HG03558 (cell line): ENCODE measurements around the gene CASKIN2.
"Not testable (repeated sequence)": the region's sequence is repeated elsewhere in the genome, so short reads cannot be mapped to it uniquely, and the experiment has no call there.

Experiments
- ATAC-seq: cut with Tn5 transposase; IDR thresholded peaks from one replicate; pipeline ENCODE4 v1.9.1; 2021; ENCODE audit warnings: moderate number of reproducible peaks; ENCODE audit not compliant: unreplicated experiment; ENCODE audit errors: extremely low read depth

Gene CASKIN2

DNA sequence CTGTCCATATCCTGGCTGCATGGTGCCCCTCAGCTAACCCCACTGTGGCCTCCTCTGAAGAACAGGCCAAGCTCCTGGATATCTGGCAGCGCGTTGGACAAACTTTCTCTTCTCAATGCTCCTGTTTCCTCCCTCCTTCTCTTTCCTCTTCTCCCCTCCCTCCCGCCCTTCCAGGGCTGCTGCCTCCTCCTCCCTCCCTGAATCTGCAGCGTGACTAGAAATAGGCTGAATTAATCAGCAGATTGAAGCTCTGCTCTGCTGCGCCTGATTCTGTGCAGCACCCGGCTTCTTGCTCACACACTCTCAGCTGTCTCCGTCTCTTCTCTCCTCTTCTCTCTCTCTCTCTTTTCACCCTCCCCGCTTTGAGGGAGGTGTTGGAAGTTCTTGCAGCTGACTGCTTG is 39.1 kb downstream of the CASKIN2 start:
- no peak for ATAC-seq

DNA sequence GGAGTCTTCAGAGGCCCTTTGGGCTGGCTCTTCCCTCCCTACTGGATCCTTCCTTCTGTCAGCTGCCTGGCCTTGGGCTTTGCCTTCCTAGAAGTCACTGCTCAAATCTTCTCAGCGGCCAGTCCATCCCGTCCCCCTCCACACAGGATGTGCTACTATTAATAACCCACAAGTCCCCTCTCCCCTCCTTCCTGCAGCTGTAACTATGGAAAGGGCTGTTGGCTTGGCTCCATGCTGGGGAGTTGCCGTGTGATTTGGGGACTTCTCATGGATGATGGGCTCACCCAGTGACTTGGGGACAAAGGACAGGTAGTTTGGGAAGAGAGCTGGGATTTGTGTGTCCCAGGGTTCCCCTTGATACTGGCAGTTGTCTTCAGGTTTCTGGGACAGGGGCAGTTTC is 39.5 kb downstream of the CASKIN2 start:
- no peak for ATAC-seq

DNA sequence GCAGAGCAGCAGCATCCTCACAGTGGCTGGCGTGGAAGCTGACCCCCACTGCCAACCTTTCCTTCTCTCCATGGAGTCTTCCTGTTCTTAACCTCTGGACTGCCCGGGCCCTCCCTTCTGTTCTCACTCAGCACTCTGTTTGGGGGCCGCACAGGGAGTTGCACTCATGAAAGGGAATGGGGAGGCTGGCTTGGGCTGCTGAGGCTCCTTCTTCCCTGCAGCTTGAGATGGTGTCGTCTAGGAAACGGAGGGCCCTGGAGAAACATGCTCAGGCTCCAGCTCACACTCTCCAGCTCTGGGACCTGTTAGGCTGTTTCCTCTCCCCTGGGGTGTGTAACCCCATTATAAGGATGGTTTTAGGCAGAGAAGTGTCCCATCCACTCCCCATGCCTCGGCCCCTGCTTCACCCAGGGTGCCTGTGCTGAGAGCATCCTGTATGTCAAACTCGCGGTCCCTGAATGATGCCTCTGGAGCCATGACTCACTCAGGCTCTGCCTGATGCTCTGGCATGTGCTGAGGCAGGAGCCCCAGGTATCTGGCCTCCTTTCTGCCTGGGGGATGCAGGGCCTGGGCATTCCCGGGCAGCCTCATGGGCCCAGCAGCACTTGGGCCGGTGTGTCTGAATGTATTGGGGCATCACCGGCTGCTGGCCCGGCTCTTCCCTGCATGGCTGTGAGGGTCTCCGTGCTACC is 40.0 kb downstream of the CASKIN2 start:
- ATAC-seq, result no peak

DNA sequence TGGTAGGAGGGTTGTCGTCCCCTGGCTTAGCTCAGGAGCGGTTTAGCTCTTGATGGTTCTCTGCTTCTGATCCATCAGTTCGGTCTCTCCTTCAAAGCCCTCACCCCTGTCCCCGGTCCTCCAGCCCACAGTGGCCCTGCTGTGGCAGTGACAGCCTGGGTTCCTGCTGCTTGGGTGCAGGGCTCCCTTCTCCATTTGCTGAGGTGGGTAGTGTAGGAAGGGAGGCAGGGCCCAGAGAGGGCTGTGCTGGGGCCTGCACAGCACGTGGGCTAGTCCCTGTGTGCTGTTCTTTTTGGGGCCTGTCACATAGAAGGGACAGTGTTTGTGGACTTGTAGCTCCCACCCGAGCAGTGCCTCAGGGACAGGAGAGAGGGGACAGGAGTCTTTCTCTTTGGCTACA is 40.6 kb downstream of the CASKIN2 start:
- ATAC-seq, result no peak

DNA sequence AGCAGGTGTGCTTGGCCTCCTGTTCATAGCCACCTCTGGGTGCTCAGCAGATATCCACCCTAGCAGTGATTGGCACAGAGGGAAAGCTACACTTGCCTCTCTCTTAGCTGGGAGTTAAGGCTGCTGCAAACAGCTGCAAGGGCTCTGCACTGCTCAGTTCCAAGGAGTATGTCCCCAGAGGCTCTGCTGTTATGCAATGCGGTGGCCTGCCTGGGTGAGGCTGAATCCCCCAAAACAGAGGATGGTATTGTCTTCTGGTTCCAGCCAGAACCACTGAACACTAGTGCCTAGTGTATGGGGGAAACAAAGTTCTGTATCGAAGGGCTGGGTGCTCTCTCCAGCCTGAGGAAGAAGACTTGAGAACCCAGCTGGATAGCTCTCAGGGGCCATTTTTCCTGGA is 42.1 kb downstream of the CASKIN2 start:
- no peak for ATAC-seq

DNA sequence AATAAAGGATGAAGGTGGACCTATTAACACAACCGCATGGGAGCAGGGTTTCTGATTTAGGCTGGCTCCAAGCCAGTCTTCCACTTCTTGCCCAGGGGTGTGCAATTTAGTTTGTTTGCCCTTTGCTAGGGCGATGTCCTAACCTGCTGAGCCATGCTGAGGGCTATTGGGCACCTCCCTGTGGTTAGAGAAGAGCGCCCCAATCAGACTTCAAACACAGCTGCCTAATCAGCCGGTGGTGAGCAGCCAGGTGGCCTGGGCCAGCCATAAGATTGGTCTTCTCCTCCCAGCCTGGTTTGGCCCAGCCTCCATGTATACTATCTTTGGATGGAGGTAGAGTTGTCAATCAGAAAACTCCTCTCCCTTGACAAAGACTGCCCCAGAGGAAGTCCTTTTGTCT is 43.2 kb downstream of the CASKIN2 start:
- ATAC-seq, result no peak

DNA sequence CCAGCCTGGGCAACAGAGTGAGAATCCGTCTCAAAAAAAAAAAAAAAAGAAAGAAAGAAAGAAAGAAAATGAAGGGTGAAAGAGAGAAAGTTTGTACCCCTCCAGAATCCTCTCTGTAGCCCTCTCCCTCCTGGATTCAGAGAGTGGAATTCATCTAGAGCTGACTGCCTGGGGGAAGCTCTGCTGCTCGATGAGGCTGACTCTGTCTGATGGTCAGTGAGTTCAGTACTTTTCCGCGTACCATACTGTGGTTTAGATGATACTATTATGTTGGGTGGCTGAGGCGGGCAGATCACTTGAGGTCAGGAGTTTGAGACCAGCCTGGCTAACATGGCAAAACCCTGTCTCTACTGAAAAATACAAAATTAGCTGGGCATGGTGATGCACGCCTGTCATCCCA is 44.1 kb downstream of the CASKIN2 start:
- ATAC-seq, result no peak

DNA sequence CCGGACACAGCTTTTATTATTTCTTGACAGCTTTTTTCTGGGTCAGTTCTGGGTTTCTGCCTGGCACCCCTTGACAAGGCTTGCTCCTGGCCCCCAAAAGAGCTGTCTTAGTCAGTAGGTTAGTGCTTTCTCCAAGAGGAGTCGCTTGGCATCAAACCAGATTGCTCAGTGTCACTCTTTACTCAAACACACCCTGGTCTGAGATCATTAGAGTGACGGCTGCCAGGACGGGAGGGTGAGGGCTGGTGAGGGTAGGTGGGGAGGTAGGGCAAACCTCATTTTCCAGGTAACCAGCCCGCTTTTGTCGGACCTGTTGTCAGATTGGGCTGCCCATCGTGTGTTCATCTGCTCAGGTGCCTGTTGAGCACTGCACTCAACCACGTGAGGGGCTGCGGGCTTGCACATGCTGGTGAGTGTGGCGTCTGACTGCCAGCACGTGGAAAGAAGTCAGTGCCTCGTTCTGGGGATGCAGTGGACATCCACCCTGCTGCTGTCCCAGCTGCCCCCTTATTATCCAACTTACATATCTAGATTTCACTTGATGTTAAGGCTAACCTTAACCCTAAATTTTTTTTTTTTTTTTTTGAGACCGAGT is 46.5 kb downstream of the CASKIN2 start:
- ATAC-seq, result no peak

DNA sequence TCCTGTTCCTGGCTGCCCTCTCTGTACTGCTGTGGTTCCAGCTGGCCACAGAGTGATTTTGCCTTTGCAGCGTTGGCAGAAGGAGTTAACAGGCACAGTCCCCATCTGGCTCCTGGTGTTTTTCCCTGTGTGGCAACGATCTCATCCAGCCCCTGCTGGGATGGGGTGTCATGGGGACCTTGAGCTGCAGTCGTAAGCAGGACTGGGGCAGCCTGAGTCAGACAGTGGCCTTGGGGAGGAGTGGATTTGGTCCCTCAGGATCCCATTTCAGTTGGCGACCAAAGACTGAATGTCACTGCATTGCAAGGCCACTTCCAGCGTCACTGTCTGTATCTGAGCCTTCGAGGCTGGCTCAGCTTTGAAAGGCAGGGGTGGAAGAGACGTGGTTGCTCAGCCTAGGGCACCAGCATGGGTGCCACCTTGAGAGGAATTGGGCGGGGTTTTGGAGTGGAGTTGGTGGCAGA is 47.0 kb downstream of the CASKIN2 start:
- ATAC-seq, result no peak

DNA sequence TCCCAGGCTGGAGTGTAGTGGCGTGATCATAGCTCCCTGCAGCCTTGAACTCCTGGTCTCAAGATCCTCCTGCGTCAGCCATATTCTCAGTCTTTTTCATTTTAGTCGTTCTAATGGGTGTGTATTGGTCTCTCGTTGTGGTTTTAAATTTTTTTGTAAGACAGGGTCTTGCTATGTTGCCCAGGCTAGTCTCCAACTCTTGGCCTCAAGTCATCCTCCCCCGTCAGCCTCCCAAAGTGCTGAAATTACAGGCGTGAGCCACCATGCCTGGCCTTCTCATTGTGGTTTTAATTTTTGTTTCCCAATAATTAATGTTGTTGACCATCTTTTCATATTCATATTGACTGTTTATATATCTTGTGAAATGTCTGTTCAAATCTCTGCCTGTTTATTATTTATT is 50.3 kb downstream of the CASKIN2 start:
- no peak for ATAC-seq

DNA sequence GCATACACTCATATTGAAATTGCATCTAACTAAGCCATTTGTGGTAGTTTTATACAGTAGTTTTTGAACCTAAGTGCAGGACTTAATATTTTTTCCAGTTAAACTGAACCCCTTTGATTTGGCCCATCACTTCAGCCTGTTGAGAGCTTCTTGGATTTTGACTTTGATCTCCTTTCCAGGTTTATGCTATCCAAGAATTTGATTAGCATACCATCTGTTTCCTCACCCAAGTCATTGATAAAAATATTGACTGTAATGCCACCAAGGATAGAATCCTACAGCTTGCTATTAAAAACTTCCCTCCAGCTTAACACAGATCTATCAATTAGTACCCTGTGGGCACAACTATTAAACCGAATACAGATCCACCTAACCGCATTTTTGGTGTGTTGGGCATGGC is 51.7 kb downstream of the CASKIN2 start:
- ATAC-seq, result no peak

DNA sequence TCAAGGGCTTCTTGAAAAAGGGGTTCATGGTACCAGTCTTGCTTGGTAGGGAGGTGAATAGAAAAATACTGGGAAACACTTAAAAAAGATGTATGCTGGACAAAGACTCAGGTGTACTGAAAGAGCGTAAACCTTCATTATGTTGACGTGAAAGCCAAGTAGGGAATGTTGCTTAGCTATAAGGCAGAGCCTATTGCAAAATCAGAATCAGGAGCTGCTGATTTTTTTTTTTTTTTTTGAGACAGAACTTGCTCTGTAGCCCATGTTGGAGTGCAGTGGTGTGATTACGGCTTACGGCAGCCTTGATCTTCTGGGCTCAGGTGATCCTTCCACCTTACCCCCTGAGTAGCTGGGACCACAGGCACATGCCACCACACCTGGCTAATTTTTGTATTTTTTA is 55.0 kb downstream of the CASKIN2 start:
- ATAC-seq, result no peak

DNA sequence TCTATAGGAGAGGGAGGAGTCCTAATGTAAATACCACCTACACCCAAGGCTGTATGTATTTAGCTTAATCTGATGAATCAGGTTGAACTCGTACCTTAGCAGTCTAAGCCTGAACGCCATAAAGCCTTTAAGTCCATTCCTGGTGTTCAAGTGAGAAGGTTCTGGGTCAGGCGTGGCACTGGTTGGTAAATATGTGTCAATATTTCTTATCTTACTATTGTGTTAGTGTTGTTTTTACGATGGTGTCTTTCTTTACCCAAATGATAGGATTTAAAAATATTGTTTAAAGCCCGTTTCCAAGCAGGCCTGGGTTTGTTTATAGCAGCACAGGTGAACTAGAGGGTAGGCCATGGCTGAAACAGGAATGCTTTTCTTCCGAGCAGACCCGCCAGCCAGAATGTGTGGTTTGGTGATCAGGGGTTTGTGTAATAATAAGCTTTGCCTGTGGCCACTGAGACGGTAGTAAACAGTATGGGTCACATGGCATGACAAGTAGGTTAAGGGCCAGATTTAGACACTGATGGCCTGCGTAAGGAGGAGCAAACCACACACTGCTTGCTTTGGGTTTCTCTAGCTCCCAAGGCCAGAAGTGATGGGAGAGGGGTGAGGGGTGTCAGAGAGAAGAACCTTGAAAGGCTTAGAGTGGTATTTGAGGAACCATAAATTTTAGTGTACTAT is 55.6 kb downstream of the CASKIN2 start:
- ATAC-seq, result no peak

DNA sequence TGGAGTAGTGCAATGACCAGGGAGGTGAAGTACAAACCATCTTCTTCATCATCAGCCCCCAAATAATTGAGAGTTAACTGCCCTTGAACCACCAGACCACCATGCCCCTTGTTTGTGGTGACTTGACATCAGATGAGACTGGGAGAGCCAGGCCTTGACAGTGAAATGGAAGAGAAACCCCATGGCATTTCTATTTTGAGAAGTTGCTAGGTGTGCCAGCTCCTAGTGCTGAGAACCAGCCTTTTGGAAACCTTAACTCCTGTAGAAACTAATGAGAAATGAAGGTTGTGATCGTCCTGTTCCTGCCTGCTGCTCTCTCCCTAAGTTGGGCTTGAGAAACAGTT is 56.1 kb downstream of the CASKIN2 start:
- ATAC-seq, result no peak

DNA sequence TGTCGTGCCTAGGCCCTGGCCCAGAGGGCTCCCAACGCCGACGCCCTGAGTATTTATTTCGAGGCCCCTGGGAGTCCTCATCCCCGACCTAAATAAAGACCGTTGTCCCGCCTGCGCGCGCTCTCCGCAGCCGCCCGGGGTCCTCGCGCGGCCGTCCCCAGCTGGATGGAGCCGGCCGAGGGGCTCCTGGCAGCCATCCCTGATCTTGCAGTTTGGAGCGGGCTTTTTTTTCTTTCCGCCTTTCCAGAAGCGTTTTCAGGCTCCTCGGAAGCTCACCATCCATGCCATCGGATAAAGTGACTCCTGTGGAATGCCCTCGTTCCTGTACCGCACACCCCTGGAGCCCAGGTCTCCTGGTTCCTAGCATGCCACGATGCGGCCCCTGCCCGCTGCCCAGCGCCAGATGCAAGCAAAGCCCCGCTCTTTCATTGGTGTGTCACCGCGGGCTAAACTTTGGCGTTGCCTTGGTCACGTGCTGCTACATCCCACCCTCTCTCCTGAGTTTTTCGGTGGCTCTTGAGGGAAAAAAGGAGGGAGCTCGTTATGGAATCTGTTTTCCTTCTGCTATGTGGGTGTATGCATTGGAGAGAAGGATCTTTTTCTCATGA is 58.2 kb downstream of the CASKIN2 start:
- ATAC-seq, result no peak

DNA sequence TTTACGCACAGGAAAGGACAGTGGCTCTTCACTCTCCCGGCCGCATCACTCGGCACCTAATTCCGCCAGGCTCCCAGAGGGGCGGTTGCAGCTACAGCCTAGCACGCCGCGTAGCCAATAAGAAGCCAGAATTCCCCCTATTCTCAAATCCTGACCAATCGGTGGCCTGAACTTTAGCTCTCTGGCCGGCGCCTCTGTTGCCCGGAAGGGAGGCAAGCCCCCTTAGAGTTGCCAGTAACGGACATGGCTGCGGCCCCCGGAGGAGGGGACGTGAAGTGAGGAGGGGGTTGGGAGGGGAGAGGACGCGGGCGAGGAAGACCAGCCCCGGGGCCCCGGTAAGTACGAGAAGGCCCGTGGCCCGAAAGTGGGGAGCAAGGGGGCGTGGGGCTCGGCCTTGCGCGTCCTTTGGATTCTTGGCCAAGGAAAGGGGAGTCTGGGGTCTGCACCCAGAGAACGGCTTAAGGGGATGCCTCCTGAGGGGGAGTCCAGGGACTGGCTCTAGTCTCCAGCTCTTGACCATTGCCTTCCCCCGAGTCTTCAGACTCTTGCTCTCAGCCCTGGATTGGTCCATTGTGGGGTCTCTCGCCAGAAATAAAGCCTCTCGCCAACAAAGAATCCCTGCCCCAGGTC is 58.8 kb downstream of the CASKIN2 start, which contains the start of gene TMEM94:
Gene TMEM94 (plus strand): TSS at position 219 of the 630 bp plus-strand sequence. CDS start 15,271 bp downstream, outside the sequence.
- peak; percentile 90 for ATAC-seq

DNA sequence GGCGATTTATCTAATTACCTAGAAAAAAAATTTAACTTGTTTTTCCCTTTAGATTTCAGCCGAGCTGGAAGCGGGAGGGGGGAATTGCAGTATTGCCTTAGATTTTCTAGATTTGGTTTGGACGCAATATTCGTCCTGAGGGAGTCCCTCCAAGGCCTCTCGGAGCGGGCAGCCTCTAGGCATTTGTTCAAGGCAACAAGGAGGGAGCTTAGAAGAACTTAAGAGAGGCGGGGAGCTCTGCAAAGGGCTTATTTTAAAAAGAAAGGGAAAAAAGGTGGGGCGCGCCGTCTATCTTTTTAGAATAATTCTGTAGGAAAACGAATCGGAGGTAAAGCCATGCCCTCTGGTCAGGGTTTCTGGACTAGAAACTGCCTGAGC is 59.3 kb downstream of the CASKIN2 start:
- ATAC-seq, result no peak

DNA sequence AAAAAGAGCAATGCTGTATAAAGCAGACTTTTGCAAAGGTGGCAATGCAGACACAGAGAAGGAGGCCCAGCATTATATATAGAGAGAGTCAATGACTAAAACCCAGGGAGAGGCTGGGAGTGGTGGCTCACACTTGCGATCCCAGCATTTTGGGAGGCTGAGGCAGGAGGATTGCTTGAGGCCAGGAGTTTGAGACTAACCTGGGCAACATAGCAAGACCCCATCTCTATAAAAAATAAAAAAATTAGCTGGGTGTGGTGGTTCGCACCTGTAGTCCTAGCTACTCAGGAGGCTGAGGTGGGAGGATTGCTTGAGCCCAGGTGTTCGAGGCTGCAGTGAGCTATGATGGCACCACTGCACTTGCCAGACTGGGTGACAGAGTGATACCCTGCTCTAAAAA is 60.7 kb downstream of the CASKIN2 start:
- ATAC-seq, result not testable (repeated sequence)

DNA sequence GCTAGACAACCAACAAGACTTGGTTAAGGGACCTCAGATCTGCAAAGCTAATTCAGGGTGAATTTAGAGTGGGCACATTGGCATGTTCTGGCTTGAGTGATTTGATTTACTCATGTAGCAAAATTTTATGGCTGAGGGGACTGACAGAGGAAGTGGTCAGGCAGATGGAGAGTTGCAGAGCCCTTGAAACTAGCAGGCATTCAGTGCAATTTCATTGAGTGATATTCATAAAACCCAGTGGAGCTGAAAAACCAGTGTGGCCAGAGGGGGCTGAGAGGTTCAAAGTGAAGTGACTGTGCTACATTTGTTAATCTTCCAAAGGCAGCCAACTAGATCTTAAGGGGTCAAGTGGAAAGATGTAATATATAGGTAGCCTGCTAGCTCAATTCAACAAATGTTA is 61.1 kb downstream of the CASKIN2 start:
- no peak for ATAC-seq

DNA sequence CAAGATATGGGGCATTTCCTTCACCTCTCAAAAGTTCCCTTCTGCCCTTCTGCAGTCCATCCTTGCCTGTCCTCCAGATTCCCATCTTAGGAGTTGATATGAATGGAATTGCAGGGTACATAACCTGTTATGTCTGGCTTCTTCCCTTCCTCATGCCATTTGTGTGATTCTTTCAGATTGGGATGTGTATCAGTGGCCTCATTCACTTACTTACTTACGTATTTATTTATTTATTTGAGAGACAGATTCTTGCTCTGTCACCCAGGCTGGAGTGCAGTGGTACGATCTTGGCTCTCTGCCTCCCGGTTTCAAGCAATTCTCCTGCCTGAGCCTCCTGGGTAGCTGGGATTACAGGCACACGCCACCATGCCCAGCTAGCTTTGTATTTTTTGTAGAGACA is 65.1 kb downstream of the CASKIN2 start:
- no peak for ATAC-seq
